Measurements from ENCODE around the gene FUCA1.

Gene FUCA1

DNA sequence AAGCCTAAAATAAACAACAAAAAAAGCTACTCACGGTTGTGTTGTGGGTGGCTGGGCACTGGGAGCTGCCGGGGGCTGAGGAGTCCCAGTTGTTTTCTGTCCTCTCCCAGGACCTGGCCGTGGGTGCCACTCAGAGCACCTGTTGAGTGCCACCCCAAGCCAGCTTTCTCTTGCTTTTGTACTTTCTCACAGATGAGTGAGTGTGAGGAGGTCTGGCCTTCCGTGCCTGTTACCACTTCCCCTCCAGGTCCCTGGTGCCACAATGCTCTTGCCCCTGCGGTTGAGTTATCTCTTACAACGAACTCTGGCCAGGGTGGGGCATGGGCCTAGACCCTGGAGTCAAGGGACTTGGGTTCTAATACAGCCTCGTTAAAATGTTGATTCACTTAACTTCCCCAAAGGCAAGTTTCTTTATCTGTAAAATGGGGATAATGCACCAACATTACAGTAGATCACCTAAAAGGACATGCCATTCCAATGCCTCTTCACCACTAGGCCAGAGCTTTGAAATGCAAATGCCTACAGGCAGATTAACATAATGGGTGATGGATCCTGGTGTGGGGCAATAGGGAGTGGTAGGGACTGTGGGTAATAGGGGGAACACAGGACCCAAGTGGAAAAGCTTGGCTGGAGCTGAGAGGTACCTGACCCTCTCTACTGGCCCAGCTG, 45.3 kb upstream of the FUCA1 start, which contains the start of gene CNR2:
CNR2 (minus strand) TSS at position 151 of the 669 bp plus-strand sequence. CDS start 37,745 bp downstream, outside the sequence.
- Histone ChIP-seq H3K4me1 (ENCODE audit: low read length) (peaks cover 80% of the 10 kb centered on the region), H3K36me3 (replicated peaks; ENCODE audit: low read depth, low read length) (peaks cover 12% of the 10 kb centered on the region), H3K79me2 (ENCODE audit: low read length) (peaks cover 56% of the 10 kb centered on the region), H4K20me1 (ENCODE audit: insufficient read depth, low read length) (no peaks in the 10 kb centered on the region), H3K27me3 (ENCODE audit: low read depth, low read length) (no peaks in the 10 kb centered on the region), H3K4me2 (ENCODE audit: low read length) (peak within 1 kb of the TSS; percentile 87), H3K9me3 (ENCODE audit: insufficient read depth, low read length) (no peaks in the 10 kb centered on the region; the same call in 1 of the 2 replicates), H3K27ac (ENCODE audit: low read length) (peak within 1 kb of the TSS; percentile 98), H3K9ac (ENCODE audit: low read length) (peak within 1 kb of the TSS; percentile 92), H3K4me3 (ENCODE audit: low read length) (peak within 1 kb of the TSS; percentile 88), H2AFZ (ENCODE audit: low read depth, low read length) (no peak within 1 kb of the TSS)
- TF ChIP-seq, protein P1, sequence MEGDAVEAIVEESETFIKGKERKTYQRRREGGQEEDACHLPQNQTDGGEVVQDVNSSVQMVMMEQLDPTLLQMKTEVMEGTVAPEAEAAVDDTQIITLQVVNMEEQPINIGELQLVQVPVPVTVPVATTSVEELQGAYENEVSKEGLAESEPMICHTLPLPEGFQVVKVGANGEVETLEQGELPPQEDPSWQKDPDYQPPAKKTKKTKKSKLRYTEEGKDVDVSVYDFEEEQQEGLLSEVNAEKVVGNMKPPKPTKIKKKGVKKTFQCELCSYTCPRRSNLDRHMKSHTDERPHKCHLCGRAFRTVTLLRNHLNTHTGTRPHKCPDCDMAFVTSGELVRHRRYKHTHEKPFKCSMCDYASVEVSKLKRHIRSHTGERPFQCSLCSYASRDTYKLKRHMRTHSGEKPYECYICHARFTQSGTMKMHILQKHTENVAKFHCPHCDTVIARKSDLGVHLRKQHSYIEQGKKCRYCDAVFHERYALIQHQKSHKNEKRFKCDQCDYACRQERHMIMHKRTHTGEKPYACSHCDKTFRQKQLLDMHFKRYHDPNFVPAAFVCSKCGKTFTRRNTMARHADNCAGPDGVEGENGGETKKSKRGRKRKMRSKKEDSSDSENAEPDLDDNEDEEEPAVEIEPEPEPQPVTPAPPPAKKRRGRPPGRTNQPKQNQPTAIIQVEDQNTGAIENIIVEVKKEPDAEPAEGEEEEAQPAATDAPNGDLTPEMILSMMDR (IDR thresholded peaks at IDR 0.05; ENCODE audit: low read depth, low read length) = no peak
- no peak for TF ChIP-seq EZH2phosphoT487 (IDR thresholded peaks at IDR 0.05; ENCODE audit: low read depth)

DNA sequence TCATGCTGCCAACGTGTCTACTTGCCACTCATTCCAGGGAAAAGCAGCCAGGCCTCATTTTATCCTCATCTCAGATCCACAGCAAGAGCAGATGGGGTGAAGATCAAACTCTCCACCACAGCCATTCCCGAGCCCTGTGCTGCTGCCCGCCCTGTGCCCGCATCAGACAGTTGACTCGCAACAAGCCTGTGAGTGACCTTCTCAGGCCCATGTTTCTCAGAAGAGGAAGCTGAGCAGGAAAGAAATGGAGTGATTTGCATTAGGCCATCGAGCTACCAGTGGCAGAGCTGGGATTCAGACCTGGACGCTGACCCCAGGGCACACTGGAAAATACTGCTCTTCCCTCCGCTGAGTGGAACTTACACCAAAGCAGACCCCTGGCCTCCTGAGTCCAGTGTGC, 43.8 kb upstream of the FUCA1 start:
- Histone ChIP-seq H3K36me3 (replicated peaks; ENCODE audit: low read depth, low read length) (peaks cover 12% of the 10 kb centered on the region), H2AFZ (ENCODE audit: low read depth, low read length) (no peak overlapping the region), H3K9me3 (ENCODE audit: insufficient read depth, low read length) (no peaks in the 10 kb centered on the region; the same call in 1 of the 2 replicates), H3K27ac (ENCODE audit: low read length) (peak overlapping the region; percentile 98), H4K20me1 (ENCODE audit: insufficient read depth, low read length) (no peaks in the 10 kb centered on the region), H3K4me3 (ENCODE audit: low read length) (peak overlapping the region; percentile 88), H3K4me1 (ENCODE audit: low read length) (peaks cover 91% of the 10 kb centered on the region), H3K27me3 (ENCODE audit: low read depth, low read length) (no peaks in the 10 kb centered on the region), H3K4me2 (ENCODE audit: low read length) (peak overlapping the region; percentile 87), H3K79me2 (ENCODE audit: low read length) (peaks cover 70% of the 10 kb centered on the region), H3K9ac (ENCODE audit: low read length) (peak overlapping the region; percentile 92)
- TF ChIP-seq, protein P1 (IDR thresholded peaks at IDR 0.05; ENCODE audit: low read depth, low read length) = no peak
- TF ChIP-seq EZH2phosphoT487 (IDR thresholded peaks at IDR 0.05; ENCODE audit: low read depth) = no peak

DNA sequence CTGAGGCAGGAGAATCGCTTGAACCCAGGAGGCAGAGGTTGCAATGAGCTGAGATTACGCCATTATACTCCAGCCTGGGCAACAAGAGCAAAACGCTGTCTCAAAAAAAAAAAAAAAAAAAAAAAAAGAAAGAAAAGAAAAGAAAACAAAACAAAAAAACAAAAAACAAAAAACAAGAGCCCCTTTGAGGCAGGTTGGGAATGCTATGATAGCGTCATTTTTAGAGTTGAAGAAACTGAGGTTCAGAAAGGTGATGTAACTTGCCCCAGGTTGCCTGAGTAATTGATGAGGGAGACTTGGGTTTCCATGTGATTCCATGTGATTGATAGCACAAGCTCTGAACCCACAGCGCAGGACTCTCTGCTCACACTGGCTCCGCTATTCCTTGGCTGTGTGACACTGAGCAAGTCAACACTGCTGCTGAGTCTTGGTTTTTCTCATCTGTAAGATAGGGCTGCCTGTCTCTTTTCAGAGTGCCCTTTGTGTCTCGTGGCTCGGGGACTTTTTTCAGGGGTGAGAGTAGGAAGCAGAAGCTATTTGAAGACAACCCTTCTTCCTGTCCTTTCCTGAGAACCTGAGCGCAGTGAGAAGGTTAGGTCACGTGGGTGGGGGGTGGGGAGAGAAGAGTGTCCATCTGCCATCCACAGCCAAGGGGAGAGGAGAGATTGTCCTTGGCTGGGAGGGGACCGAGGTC, 42.6 kb upstream of the FUCA1 start:
- no peak for TF ChIP-seq EZH2phosphoT487 (IDR thresholded peaks at IDR 0.05; ENCODE audit: low read depth)
- TF ChIP-seq, protein P1 (IDR thresholded peaks at IDR 0.05; ENCODE audit: low read depth, low read length) = no peak
- no peak overlapping the region for H2AFZ ChIP-seq (ENCODE audit: low read depth, low read length)
- H3K9me3 ChIP-seq (ENCODE audit: insufficient read depth, low read length) = no peaks in the 10 kb centered on the region; the same call in 1 of the 2 replicates
- no peaks in the 10 kb centered on the region for H3K27me3 ChIP-seq (ENCODE audit: low read depth, low read length)
- H4K20me1 ChIP-seq (ENCODE audit: insufficient read depth, low read length) = no peaks in the 10 kb centered on the region; the same call in 1 of the 2 replicates
- H3K4me1 ChIP-seq (ENCODE audit: low read length) = peaks cover 91% of the 10 kb centered on the region
- H3K4me2 ChIP-seq (ENCODE audit: low read length) = peak overlapping the region; percentile 87
- peak overlapping the region; percentile 92 for H3K9ac ChIP-seq (ENCODE audit: low read length)
- H3K36me3 ChIP-seq (replicated peaks; ENCODE audit: low read depth, low read length) = peaks cover 20% of the 10 kb centered on the region
- peak overlapping the region; percentile 98 for H3K27ac ChIP-seq (ENCODE audit: low read length)
- H3K4me3 ChIP-seq (ENCODE audit: low read length) = peak overlapping the region; percentile 88
- peaks cover 82% of the 10 kb centered on the region for H3K79me2 ChIP-seq (ENCODE audit: low read length)

DNA sequence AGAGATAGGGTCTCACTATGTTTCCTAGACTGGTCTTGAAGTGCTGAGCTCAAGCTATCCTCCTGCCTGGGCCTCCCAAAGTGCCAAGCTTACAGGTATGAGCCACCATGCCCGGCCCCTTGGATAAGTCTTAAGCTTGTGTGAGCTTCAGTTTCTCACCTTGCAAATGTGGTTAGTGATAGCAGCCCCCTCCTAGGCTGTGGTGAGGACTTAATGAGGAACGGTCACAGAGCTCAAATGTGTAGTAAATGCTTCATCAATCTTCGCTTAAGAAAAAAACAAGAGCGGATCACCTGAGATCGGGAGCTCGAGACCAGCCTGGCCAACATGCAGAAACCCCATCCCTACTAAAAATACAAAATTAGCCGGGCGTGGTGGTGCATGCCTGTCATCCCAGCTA, 42.1 kb upstream of the FUCA1 start:
- peaks cover 91% of the 10 kb centered on the region for H3K4me1 ChIP-seq (ENCODE audit: low read length)

More for the DNA sequence above, 42.1 kb upstream of the FUCA1 start:
- Histone ChIP-seq H3K27ac (ENCODE audit: low read length) (peak overlapping the region; percentile 98), H3K36me3 (replicated peaks; ENCODE audit: low read depth, low read length) (peaks cover 21% of the 10 kb centered on the region), H2AFZ (ENCODE audit: low read depth, low read length) (no peak overlapping the region), H3K4me2 (ENCODE audit: low read length) (peak overlapping the region; percentile 87), H4K20me1 (ENCODE audit: insufficient read depth, low read length) (no peaks in the 10 kb centered on the region; the same call in 1 of the 2 replicates), H3K79me2 (ENCODE audit: low read length) (peaks cover 88% of the 10 kb centered on the region), H3K9me3 (ENCODE audit: insufficient read depth, low read length) (no peaks in the 10 kb centered on the region; the same call in 1 of the 2 replicates), H3K9ac (ENCODE audit: low read length) (peak overlapping the region; percentile 92), H3K27me3 (ENCODE audit: low read depth, low read length) (no peaks in the 10 kb centered on the region), H3K4me3 (ENCODE audit: low read length) (peak overlapping the region; percentile 88)
- TF ChIP-seq EZH2phosphoT487 (IDR thresholded peaks at IDR 0.05; ENCODE audit: low read depth) = no peak
- TF ChIP-seq, protein P1 (IDR thresholded peaks at IDR 0.05; ENCODE audit: low read depth, low read length) = no peak
